Brain microvascular endothelial cell (primary cell): ENCODE measurements around the gene COL4A1.

ENCODE experiments used
- DNase-seq: peaks from one replicate; pipeline ENCODE4 v3.0.0-alpha.2; 2020
- H3K27ac ChIP-seq: fragments of 250-450 bp; sonication (Bioruptor Pico); 2 replicates; pipeline ENCODE4 v1.5.1; 2020; ENCODE audit warnings: mild to moderate bottlenecking, moderate library complexity
- H3K27me3 ChIP-seq: fragments of 250-450 bp; sonication (Bioruptor Pico); replicated peaks from 2 replicates; pipeline ENCODE4 v1.5.1; 2020; ENCODE audit warnings: mild to moderate bottlenecking
- H3K36me3 ChIP-seq: fragments of 250-450 bp; sonication (Bioruptor Pico); replicated peaks from 2 replicates; pipeline ENCODE4 v1.5.1; 2020; ENCODE audit warnings: mild to moderate bottlenecking
- H3K4me3 ChIP-seq: 2 replicates; pipeline ENCODE4 v1.5.1; 2011; ENCODE audit warnings: low read depth, mild to moderate bottlenecking, control low read depth, low read length, moderate library complexity
- CTCF ChIP-seq: IDR thresholded peaks from 2 replicates; pipeline ENCODE4 v1.5.1; 2011; ENCODE audit warnings: low read depth, mild to moderate bottlenecking, moderate library complexity, low read length, control low read depth, inconsistent platforms; ENCODE audit errors: missing control alignments
- in situ Hi-C: cut with HindIII; loops from 2 replicates; pipeline ENCODE4 v1.10.0; 2017; ENCODE audit warnings: low sequenced_read_pairs, low pct_ligation_motif_present

COL4A1 gene

GRCh38 chr13:110274687-110275086 lies 32.3 kb downstream of the COL4A1 start:
- in situ Hi-C loops, result no loop called here
- no peak overlapping the region for H3K27ac ChIP-seq
- peaks cover 68% of the 10 kb centered on the region for H3K36me3 ChIP-seq
- no peak for DNase-seq
- peak; percentile 56 for TF ChIP-seq CTCF
- H3K4me3 ChIP-seq, result no peak overlapping the region
- no peaks in the 10 kb centered on the region for H3K27me3 ChIP-seq

GRCh38 chr13:110273254-110273653 lies 33.7 kb downstream of the COL4A1 start:
- TF ChIP-seq CTCF, result no peak
- Histone ChIP-seq H3K27me3 (no peaks in the 10 kb centered on the region), H3K4me3 (no peak overlapping the region), H3K36me3 (peaks cover 71% of the 10 kb centered on the region), H3K27ac (no peak overlapping the region)
- in situ Hi-C loops, result no loop called here
- no peak for DNase-seq

- H3K27me3 ChIP-seq, result no peaks in the 10 kb centered on the region
- TF ChIP-seq CTCF, result no peak
- in situ Hi-C loops, result no loop called here
Observed at GRCh38 chr13:110272651-110273050, 34.3 kb downstream of the COL4A1 start.

GRCh38 chr13:110272227-110272626 lies 34.7 kb downstream of the COL4A1 start:
- no peak for TF ChIP-seq CTCF
- Histone ChIP-seq H3K27me3 (no peaks in the 10 kb centered on the region), H3K27ac (no peak overlapping the region), H3K36me3 (peaks cover 74% of the 10 kb centered on the region), H3K4me3 (no peak overlapping the region)
- no peak for DNase-seq
- in situ Hi-C loops, result no loop called here

More at GRCh38 chr13:110272651-110273050, 34.3 kb downstream of the COL4A1 start:
- Histone ChIP-seq H3K36me3 (peaks cover 71% of the 10 kb centered on the region), H3K27ac (no peak overlapping the region), H3K4me3 (no peak overlapping the region)
- no peak for DNase-seq

- Histone ChIP-seq H3K27ac (no peak overlapping the region), H3K27me3 (no peaks in the 10 kb centered on the region), H3K36me3 (peaks cover 68% of the 10 kb centered on the region), H3K4me3 (no peak overlapping the region)
- no peak for DNase-seq
- no peak for TF ChIP-seq CTCF
- in situ Hi-C loops, result no loop called here
Observed at GRCh38 chr13:110271313-110271712, 35.6 kb downstream of the COL4A1 start.

GRCh38 chr13:110270507-110270906 lies 36.5 kb downstream of the COL4A1 start:
- Histone ChIP-seq H3K27me3 (no peaks in the 10 kb centered on the region), H3K36me3 (peaks cover 76% of the 10 kb centered on the region), H3K4me3 (no peak overlapping the region), H3K27ac (no peak overlapping the region)
- no peak for TF ChIP-seq CTCF
- in situ Hi-C loops, result no loop called here
- no peak for DNase-seq
